Liver (tissue), 9 donors: ENCODE measurements around the gene KTN1. TPM values are rescaled to one million over a fixed set of nuclear protein-coding genes. Genes with fewer than 3 reads are reported as not detected.

ENCODE experiments used
- DNase-seq: peaks from one replicate; pipeline ENCODE4 v3.0.0-alpha.2; 2017; ENCODE audit warnings: low spot score
- H3K27ac ChIP-seq, 2 donors: one replicate each; pipeline ENCODE4 v1.7.0; 2013; ENCODE audit warnings: inconsistent platforms in 2 of 2, low read length in 2 of 2, control low read depth in 1 of 2, low read depth in 1 of 2, mild to moderate bottlenecking in 1 of 2
- H3K27me3 ChIP-seq, 4 donors: one replicate each; pipeline versions ENCODE4 v1.6.1 to v1.7.0; 2013; ENCODE audit warnings: low read length in 3 of 4, inconsistent platforms in 1 of 4, mild to moderate bottlenecking in 1 of 4, moderate library complexity in 1 of 4; ENCODE audit not compliant: control insufficient read depth in 4 of 4, insufficient read depth in 4 of 4
- H3K36me3 ChIP-seq, 4 donors: one replicate each; pipeline versions ENCODE4 v1.6.1 to v1.7.0; 2013; ENCODE audit warnings: low read length in 3 of 4, mild to moderate bottlenecking in 3 of 4, low read depth in 1 of 4, moderate library complexity in 1 of 4; ENCODE audit not compliant: control insufficient read depth in 4 of 4, insufficient read depth in 3 of 4
- H3K4me1 ChIP-seq, 4 donors: one replicate each; pipeline versions ENCODE4 v1.6.1 to v1.7.0; 2013; ENCODE audit warnings: low read length in 3 of 4, mild to moderate bottlenecking in 3 of 4, moderate library complexity in 1 of 4; ENCODE audit not compliant: control insufficient read depth in 4 of 4, insufficient read depth in 4 of 4
- H3K4me3 ChIP-seq, 3 donors: one replicate each; pipeline versions ENCODE4 v1.6.1 to v1.7.0; 2013; ENCODE audit warnings: low read length in 3 of 3, control low read depth in 1 of 3, low read depth in 1 of 3, mild to moderate bottlenecking in 1 of 3
- H3K9ac ChIP-seq, 2 donors: one replicate each; pipeline ENCODE4 v1.7.0; 2013; ENCODE audit warnings: low read length in 2 of 2, mild to moderate bottlenecking in 2 of 2, moderate library complexity in 2 of 2, control low read depth in 1 of 2, low read depth in 1 of 2
- H3K9me3 ChIP-seq, 4 donors: one replicate each; pipeline versions ENCODE4 v1.6.1 to v1.7.0; 2013; ENCODE audit warnings: low read length in 3 of 4; ENCODE audit not compliant: control insufficient read depth in 4 of 4
- ATF3 ChIP-seq: IDR thresholded peaks from 2 replicates; pipeline ENCODE4 v1.6.1; 2016; ENCODE audit warnings: antibody characterized with exemption
- CTCF ChIP-seq: fragments of 150-350 bp; IDR thresholded peaks from 2 replicates; pipeline ENCODE4 v1.5.1; 2017; ENCODE audit warnings: improper control_type of control experiment, low read depth, low read length; ENCODE audit not compliant: missing input control
- EGR1 ChIP-seq, 2 donors: IDR thresholded peaks; 2 replicates each; pipeline ENCODE4 v1.6.1; 2016 to 2018; ENCODE audit warnings: antibody characterized with exemption in 2 of 2, low read depth in 2 of 2
- FOXA1 ChIP-seq: IDR thresholded peaks from 2 replicates; pipeline ENCODE4 v1.6.1; 2016; ENCODE audit warnings: antibody characterized with exemption
- FOXA2 ChIP-seq: IDR thresholded peaks from 2 replicates; pipeline ENCODE4 v1.6.1; 2016; ENCODE audit warnings: antibody characterized with exemption
- GABPA ChIP-seq, 2 donors: IDR thresholded peaks in 1 of 2; conservative IDR thresholded peaks in 1 of 2; 2 replicates each; pipeline ENCODE4 v1.6.1; 2016; ENCODE audit warnings: antibody characterized with exemption in 2 of 2, mild to moderate bottlenecking in 1 of 2, moderate library complexity in 1 of 2
- HNF4A ChIP-seq, 2 donors: conservative IDR thresholded peaks; 2 replicates each; pipeline ENCODE4 v1.6.1; 2016; ENCODE audit warnings: antibody characterized with exemption in 2 of 2, mild to moderate bottlenecking in 2 of 2
- HNF4G ChIP-seq: IDR thresholded peaks from 2 replicates; pipeline ENCODE4 v1.6.1; 2016; ENCODE audit warnings: antibody characterized with exemption
- JUND ChIP-seq, 2 donors: IDR thresholded peaks; 2 replicates each; pipeline ENCODE4 v1.6.1; 2016; ENCODE audit warnings: antibody characterized with exemption in 2 of 2
- MAX ChIP-seq: IDR thresholded peaks from 2 replicates; pipeline ENCODE4 v1.6.1; 2016; ENCODE audit warnings: antibody characterized with exemption
- NR2F2 ChIP-seq: IDR thresholded peaks from 2 replicates; pipeline ENCODE4 v1.6.1; 2016; ENCODE audit warnings: antibody characterized with exemption
- RAD21 ChIP-seq, 2 donors: IDR thresholded peaks; 2 replicates each; pipeline ENCODE4 v1.6.1; 2016; ENCODE audit warnings: antibody characterized with exemption in 2 of 2, mild to moderate bottlenecking in 2 of 2
- REST ChIP-seq: IDR thresholded peaks from 2 replicates; pipeline ENCODE4 v1.6.1; 2016; ENCODE audit warnings: antibody characterized with exemption, mild to moderate bottlenecking
- RXRA ChIP-seq, 2 donors: IDR thresholded peaks; 2 replicates each; pipeline ENCODE4 v1.6.1; 2017 to 2018; ENCODE audit warnings: antibody characterized with exemption in 2 of 2, mild to moderate bottlenecking in 1 of 2
- SP1 ChIP-seq: IDR thresholded peaks from 2 replicates; pipeline ENCODE4 v1.6.1; 2018; ENCODE audit warnings: antibody characterized with exemption, mild to moderate bottlenecking
- TAF1 ChIP-seq: conservative IDR thresholded peaks from 2 replicates; pipeline ENCODE4 v1.6.1; 2016; ENCODE audit warnings: antibody characterized with exemption, mild to moderate bottlenecking
- YY1 ChIP-seq: IDR thresholded peaks from 2 replicates; pipeline ENCODE4 v1.6.1; 2016; ENCODE audit warnings: antibody characterized with exemption, mild to moderate bottlenecking
- WGBS: extraction: QIAGEN DNeasy Blood & Tissue Kit; methylation state at CpG from one replicate; pipeline ENCODE4 v1.1.7; 2013; 5-methylcytosine and 5-hydroxymethylcytosine counted together
- polyA plus RNA-seq, 2 donors: library from polyadenylated mRNA; stranded (reverse) in 1 of 2; unstranded in 1 of 2; fragments of 200-250 nt in 1 of 2; fragments of >200 nt in 1 of 2; fragmentation: Nextera tagmentation in 1 of 2; extraction: Ambion mirVana in 1 of 2; gene quantifications; one replicate each; pipeline versions ENCODE4 v1.2.1 to v1.2.3, GENCODE V29; 2013 to 2015
- total RNA-seq, 2 donors: library from RNA; depleted of rRNA; stranded (reverse); fragments of >200 nt; gene quantifications; one replicate each; pipeline ENCODE4 v1.2.3, GENCODE V29; 2014
- donor health status: healthy.
- donor health status: healthy.
- donor health status: healthy.
- donor health status: healthy.
- donor health status: healthy.

KTN1 gene
- total and polyA plus RNA-seq, 4 donors, result 34.9 to 141 (median 59.6) TPM

- no peaks in the 10 kb centered on the region for H3K9me3 ChIP-seq
- H3K36me3 ChIP-seq, result peaks cover 1 to 27% (median 14%) of the 10 kb centered on the region in 4 donors
- no peak overlapping the region for H3K4me3 ChIP-seq
- no peak for DNase-seq
- no peak overlapping the region for H3K9ac ChIP-seq
- TF ChIP-seq HNF4G, result no peak
- TF ChIP-seq CTCF, result no peak
- TF ChIP-seq YY1, result no peak
- TF ChIP-seq RXRA (IDR thresholded peaks at IDR 0.05), result no peak
- no peak for TF ChIP-seq RAD21 (IDR thresholded peaks at IDR 0.05)
- TF ChIP-seq GABPA (IDR thresholded peaks at IDR 0.05 in 1 of 2, conservative IDR thresholded peaks at IDR 0.05 in 1 of 2), result no peak
- TF ChIP-seq HNF4A (conservative IDR thresholded peaks at IDR 0.05), result no peak
- no peak for TF ChIP-seq ATF3
- TF ChIP-seq JUND (IDR thresholded peaks at IDR 0.05), result no peak
- TF ChIP-seq MAX, result no peak
- TF ChIP-seq TAF1, result no peak
- TF ChIP-seq EGR1 (IDR thresholded peaks at IDR 0.05; ENCODE audit: low read depth in 2 of 2), result no peak
- no peaks in the 10 kb centered on the region for H3K27me3 ChIP-seq
- no peaks in the 10 kb centered on the region for H3K4me1 ChIP-seq
- no peak overlapping the region for H3K27ac ChIP-seq
- WGBS, result 93% methylated on average over 4 of the region's 4 CpGs
Measured at GRCh38 chr14:55665067-55665675, 85.2 kb downstream of the KTN1 start.

- TF ChIP-seq TAF1 (no peak), EGR1 (IDR thresholded peaks at IDR 0.05; ENCODE audit: low read depth in 2 of 2) (no peak), NR2F2 (no peak), HNF4A (conservative IDR thresholded peaks at IDR 0.05) (no peak)
- Histone ChIP-seq H3K9me3 (no peaks in the 10 kb centered on the region), H3K27me3 (no peaks in the 10 kb centered on the region), H3K9ac (no peak overlapping the region), H3K4me1 (no peaks in the 10 kb centered on the region), H3K36me3 (peaks cover 0 to 28% (median 24%) of the 10 kb centered on the region in 4 donors), H3K4me3 (no peak overlapping the region), H3K27ac (no peak overlapping the region)
- WGBS, result over 99% methylated on average over 2 of the region's 2 CpGs
- no peak for DNase-seq
Measured at GRCh38 chr14:55667801-55668200, 87.8 kb downstream of the KTN1 start.

GRCh38 chr14:55671641-55672040, 91.6 kb downstream of the KTN1 start:
- H3K36me3 ChIP-seq, result peaks cover 1 to 44% (median 28%) of the 10 kb centered on the region in 4 donors

More at GRCh38 chr14:55671641-55672040, 91.6 kb downstream of the KTN1 start:
- no peak for DNase-seq
- Histone ChIP-seq H3K27ac (no peak overlapping the region), H3K27me3 (no peaks in the 10 kb centered on the region), H3K9ac (no peak overlapping the region), H3K4me3 (no peak overlapping the region), H3K4me1 (no peaks in the 10 kb centered on the region), H3K9me3 (no peaks in the 10 kb centered on the region)
- no peak for TF ChIP-seq RAD21 (IDR thresholded peaks at IDR 0.05)
- TF ChIP-seq FOXA2, result no peak
- TF ChIP-seq HNF4G, result no peak
- TF ChIP-seq SP1, result no peak
- no peak for TF ChIP-seq YY1
- no peak for TF ChIP-seq HNF4A (conservative IDR thresholded peaks at IDR 0.05)
- TF ChIP-seq JUND (IDR thresholded peaks at IDR 0.05), result no peak
- TF ChIP-seq EGR1 (IDR thresholded peaks at IDR 0.05; ENCODE audit: low read depth in 2 of 2), result no peak
- TF ChIP-seq REST, result no peak
- TF ChIP-seq ATF3, result no peak
- no peak for TF ChIP-seq FOXA1
- no peak for TF ChIP-seq GABPA (IDR thresholded peaks at IDR 0.05 in 1 of 2, conservative IDR thresholded peaks at IDR 0.05 in 1 of 2)
- no peak for TF ChIP-seq MAX
- no peak for TF ChIP-seq CTCF
- TF ChIP-seq NR2F2, result no peak
- WGBS, result 96% methylated on average over 2 of the region's 2 CpGs
